Urinary bladder (tissue), 4 donors: ENCODE results near the gene TNRC18. TPM values are rescaled to one million over a fixed set of nuclear protein-coding genes. Genes with fewer than 3 reads are reported as not detected.
"Not testable (repeated sequence)": the region's sequence is repeated elsewhere in the genome, so short reads cannot be mapped to it uniquely, and the experiment has no call there.

Experiments used
- DNase-seq: peaks from one replicate; pipeline ENCODE4 v3.0.0-alpha.2; 2015; ENCODE audit errors: extremely low spot score
- H3K27ac ChIP-seq: one replicate; pipeline ENCODE4 v1.5.1; 2013; ENCODE audit warnings: low read depth, mild to moderate bottlenecking, moderate library complexity
- H3K36me3 ChIP-seq: one replicate; pipeline ENCODE4 v1.6.1; 2013; ENCODE audit warnings: mild to moderate bottlenecking, moderate library complexity; ENCODE audit not compliant: insufficient read depth
- H3K4me1 ChIP-seq: one replicate; pipeline ENCODE4 v1.6.1; 2013; ENCODE audit warnings: mild to moderate bottlenecking, moderate library complexity; ENCODE audit not compliant: insufficient read depth
- H3K4me3 ChIP-seq: one replicate; pipeline ENCODE4 v1.5.1; 2013; ENCODE audit warnings: low read depth, low read length
- WGBS: extraction: QIAGEN DNeasy Blood & Tissue Kit; methylation state at CpG from one replicate; pipeline ENCODE4 v1.1.7; 2013; 5-methylcytosine and 5-hydroxymethylcytosine counted together
- polyA plus RNA-seq: library from polyadenylated mRNA; stranded (reverse); fragments of 200-250 nt; gene quantifications from one replicate; pipeline ENCODE4 v1.2.3, GENCODE V29; 2013
- total RNA-seq: library from RNA; depleted of rRNA; stranded (reverse); fragments of >200 nt; gene quantifications from one replicate; pipeline ENCODE4 v1.2.3, GENCODE V29; 2014
- donor health status: healthy with polysubstance abuse.
- donor health status: healthy.

Gene TNRC18
- total and polyA plus RNA-seq, 2 donors = 63.0 to 76.8 TPM

DNA sequence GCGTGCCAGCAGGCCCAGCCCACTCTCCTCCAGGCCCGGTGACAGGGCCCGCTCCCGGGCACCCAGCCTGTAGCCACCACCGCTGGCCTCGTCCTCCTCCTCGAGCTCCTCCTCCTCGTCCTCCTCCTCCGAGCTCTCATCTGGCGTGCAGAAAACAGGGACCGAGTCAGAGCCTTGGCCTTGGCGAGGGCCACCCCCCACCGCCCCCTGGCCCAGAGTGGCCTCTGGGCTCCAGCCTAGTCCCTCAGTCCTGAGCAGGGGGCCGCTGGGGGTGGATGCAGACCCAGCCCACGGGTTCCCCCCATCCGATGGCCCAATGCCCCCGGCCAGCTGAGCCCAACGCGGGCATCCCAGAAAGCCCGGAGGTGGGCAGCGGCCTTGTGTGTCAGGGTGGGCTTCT lies 78.0 kb downstream of the TNRC18 start:
- no peak for DNase-seq
- no peak overlapping the region for H3K27ac ChIP-seq
- H3K36me3 ChIP-seq = peaks cover 3% of the 10 kb centered on the region
- no peaks in the 10 kb centered on the region for H3K4me1 ChIP-seq
- WGBS = 94% methylated on average over 21 of the region's 21 CpGs
- no peak overlapping the region for H3K4me3 ChIP-seq

DNA sequence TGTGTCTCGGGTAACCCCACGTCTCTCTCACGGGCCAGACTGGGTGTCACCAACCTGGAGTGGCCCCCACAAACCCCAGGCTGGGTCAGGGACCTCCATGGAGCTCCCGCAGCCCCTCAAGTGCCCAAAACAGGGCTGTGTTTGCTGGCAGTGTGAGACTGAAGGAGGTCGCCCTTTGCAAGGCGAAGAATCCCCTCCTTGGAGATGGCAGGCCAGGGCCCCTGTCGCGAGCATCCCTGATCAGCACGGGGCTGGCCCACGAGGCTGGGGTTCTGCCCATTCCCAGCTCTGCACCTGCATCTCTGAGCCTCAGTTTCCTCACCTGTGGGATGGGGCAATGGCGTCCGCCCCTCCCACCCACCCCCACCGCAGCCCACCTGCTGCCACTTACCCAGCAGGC lies 78.5 kb downstream of the TNRC18 start:
- peaks cover 3% of the 10 kb centered on the region for H3K36me3 ChIP-seq
- H3K27ac ChIP-seq = no peak overlapping the region
- no peak overlapping the region for H3K4me3 ChIP-seq
- DNase-seq = no peak
- 97% methylated on average over 13 of the region's 13 CpGs for WGBS
- H3K4me1 ChIP-seq = no peaks in the 10 kb centered on the region

- DNase-seq = no peak
- no peak overlapping the region for H3K27ac ChIP-seq
- 99% methylated on average over 4 of the region's 4 CpGs for WGBS
- H3K36me3 ChIP-seq = peaks cover 3% of the 10 kb centered on the region
- H3K4me3 ChIP-seq = no peak overlapping the region
- H3K4me1 ChIP-seq = no peaks in the 10 kb centered on the region
Measured at GRCh38 chr7:5344342-5344741, 79.3 kb downstream of the TNRC18 start.

DNA sequence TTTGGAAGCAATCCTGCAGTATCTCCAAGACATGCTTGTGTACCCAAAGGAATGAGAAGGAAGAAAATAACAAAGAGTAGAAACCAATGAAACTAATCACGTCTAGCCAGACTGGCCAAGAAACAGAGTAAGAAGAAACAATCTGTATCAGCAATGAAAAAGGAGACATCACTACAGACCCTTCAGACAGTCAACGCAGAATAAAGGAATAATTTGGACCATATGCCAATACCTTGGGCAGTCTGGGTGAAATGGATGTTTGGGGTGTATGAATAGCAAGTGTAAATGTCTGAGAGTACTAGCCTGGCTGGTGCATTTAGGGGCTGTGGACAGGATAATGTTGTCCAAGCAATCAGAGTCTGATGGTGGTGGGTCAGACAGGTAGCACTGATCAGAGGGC lies 79.8 kb downstream of the TNRC18 start:
- Histone ChIP-seq H3K36me3 (peaks cover 3% of the 10 kb centered on the region), H3K4me3 (no peak overlapping the region), H3K27ac (no peak overlapping the region), H3K4me1 (no peaks in the 10 kb centered on the region)
- WGBS = 91% methylated on average over 2 of the region's 2 CpGs
- no peak for DNase-seq

DNA sequence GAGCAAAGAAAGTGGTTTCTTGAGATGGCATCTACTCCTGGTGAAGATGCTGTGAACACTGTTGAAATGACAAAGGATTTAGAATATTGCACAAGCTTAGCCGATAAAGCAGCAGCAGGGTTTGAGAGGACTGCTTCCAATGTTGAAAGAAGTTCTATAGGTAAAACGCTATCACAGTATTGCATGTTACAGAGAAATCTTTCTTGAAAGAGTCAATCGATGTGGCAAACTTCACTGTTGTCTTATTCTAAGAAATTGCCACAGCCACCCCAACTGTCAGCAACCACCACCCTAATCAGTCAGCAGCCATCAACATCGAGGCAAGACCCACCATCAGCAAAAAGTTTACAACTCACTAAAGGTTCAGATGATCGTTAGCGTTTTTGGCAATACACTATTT lies 81.0 kb downstream of the TNRC18 start:
- H3K36me3 ChIP-seq = peaks cover 3% of the 10 kb centered on the region
- H3K4me1 ChIP-seq = no peaks in the 10 kb centered on the region
- DNase-seq = no peak
- 96% methylated on average over 6 of the region's 6 CpGs for WGBS
- H3K4me3 ChIP-seq = no peak overlapping the region
- no peak overlapping the region for H3K27ac ChIP-seq

DNA sequence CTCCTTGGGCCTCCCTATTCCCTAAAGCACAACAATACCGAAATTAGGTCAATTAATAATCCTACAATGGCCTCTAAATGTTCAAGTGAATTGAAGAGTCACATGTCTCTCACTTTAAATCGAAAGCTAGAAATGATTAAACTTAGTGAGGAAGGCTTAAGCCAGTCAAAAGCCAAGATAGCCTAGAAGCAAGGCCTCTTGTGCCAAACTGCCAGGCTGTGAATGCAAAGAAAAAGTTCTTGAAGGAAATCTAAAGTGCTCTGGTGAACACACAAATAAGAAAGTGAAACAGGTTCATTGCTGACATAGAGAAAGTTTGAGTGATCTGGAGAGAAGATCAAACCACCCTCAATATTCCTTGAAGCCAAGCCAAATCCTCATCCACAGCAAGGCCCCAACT lies 83.7 kb downstream of the TNRC18 start:
- no peak overlapping the region for H3K4me3 ChIP-seq
- no peaks in the 10 kb centered on the region for H3K4me1 ChIP-seq
- H3K36me3 ChIP-seq = peaks cover 6% of the 10 kb centered on the region
- DNase-seq = no peak
- WGBS = 90% methylated on average over 2 of the region's 2 CpGs
- H3K27ac ChIP-seq = no peak overlapping the region

GRCh38 chr7:5337047-5337446 lies 86.6 kb downstream of the TNRC18 start:
- H3K36me3 ChIP-seq = peaks cover 9% of the 10 kb centered on the region

DNA sequence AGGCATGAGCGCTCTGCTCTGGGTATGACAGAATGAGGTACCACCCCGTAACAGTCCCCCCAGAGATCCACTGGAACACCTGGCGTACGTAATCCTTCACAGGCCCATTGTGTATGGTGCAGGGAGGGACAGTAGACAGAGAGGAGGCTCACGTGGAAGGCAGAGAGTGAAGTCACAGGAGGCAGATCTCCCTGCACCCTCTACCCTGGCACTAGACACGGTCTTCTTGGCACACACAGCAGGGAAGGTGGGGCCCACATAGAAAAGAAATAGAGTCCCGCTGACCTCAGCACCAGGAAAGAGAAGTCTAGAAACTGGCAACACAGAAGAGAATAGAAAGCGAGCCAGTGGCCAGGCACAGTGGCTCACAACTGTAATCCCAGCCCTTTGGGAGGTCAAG lies 89.0 kb downstream of the TNRC18 start:
- H3K4me1 ChIP-seq = no peaks in the 10 kb centered on the region
- H3K4me3 ChIP-seq = no peak overlapping the region
- no peak for DNase-seq
- peaks cover 9% of the 10 kb centered on the region for H3K36me3 ChIP-seq
- H3K27ac ChIP-seq = no peak overlapping the region
- whole genome bisulfite sequencing = 80% methylated on average over 8 of the region's 8 CpGs

More at GRCh38 chr7:5337047-5337446, 86.6 kb downstream of the TNRC18 start:
- Histone ChIP-seq H3K4me1 (no peaks in the 10 kb centered on the region), H3K27ac (no peak overlapping the region), H3K4me3 (no peak overlapping the region)
- 91% methylated on average over 11 of the region's 11 CpGs for WGBS
- DNase-seq = no peak

GRCh38 chr7:5333121-5334045 lies 90.3 kb downstream of the TNRC18 start:
- no peak overlapping the region for H3K27ac ChIP-seq
- no peaks in the 10 kb centered on the region for H3K4me1 ChIP-seq
- 85% methylated on average over 32 of the region's 32 CpGs for WGBS
- DNase-seq = no peak
- H3K36me3 ChIP-seq = peaks cover 9% of the 10 kb centered on the region
- no peak overlapping the region for H3K4me3 ChIP-seq

- Histone ChIP-seq H3K36me3 (peaks cover 11% of the 10 kb centered on the region), H3K4me1 (no peaks in the 10 kb centered on the region), H3K4me3 (no peak overlapping the region), H3K27ac (no peak overlapping the region)
- 84% methylated on average over 43 of the region's 43 CpGs for WGBS
- no peak for DNase-seq
Measured at GRCh38 chr7:5332579-5332978, 91.1 kb downstream of the TNRC18 start.

DNA sequence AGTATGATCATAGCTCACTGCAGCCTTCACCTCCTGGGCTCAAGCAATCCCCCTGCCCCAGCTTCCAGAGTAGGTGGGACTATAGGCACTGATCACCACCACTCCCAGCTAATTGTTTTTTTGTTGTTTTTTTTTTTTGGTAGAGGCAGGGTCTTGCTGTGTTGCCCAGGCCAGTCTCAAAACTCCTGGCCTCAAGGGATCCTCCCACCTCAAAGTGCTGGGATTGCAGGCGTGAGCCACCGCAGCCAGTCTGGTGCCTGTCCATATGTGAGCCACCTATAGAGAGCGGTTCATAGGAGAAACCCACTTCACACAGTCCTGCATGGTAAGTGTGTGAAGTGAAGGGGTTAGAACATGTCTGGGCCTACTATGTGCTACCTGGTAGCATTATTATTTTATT lies 93.3 kb downstream of the TNRC18 start:
- peaks cover 8% of the 10 kb centered on the region for H3K36me3 ChIP-seq
- H3K4me1 ChIP-seq = no peaks in the 10 kb centered on the region
- 100% methylated on average over 3 of the region's 3 CpGs for WGBS
- DNase-seq = no peak
- H3K27ac ChIP-seq = no peak overlapping the region
- H3K4me3 ChIP-seq = no peak overlapping the region

GRCh38 chr7:5324961-5325360 lies 98.7 kb downstream of the TNRC18 start:
- DNase-seq = no peak
- Histone ChIP-seq H3K27ac (no peak overlapping the region), H3K4me1 (no peaks in the 10 kb centered on the region), H3K4me3 (no peak overlapping the region), H3K36me3 (peaks cover 4% of the 10 kb centered on the region)
- WGBS = 93% methylated on average over 10 of the region's 10 CpGs

DNA sequence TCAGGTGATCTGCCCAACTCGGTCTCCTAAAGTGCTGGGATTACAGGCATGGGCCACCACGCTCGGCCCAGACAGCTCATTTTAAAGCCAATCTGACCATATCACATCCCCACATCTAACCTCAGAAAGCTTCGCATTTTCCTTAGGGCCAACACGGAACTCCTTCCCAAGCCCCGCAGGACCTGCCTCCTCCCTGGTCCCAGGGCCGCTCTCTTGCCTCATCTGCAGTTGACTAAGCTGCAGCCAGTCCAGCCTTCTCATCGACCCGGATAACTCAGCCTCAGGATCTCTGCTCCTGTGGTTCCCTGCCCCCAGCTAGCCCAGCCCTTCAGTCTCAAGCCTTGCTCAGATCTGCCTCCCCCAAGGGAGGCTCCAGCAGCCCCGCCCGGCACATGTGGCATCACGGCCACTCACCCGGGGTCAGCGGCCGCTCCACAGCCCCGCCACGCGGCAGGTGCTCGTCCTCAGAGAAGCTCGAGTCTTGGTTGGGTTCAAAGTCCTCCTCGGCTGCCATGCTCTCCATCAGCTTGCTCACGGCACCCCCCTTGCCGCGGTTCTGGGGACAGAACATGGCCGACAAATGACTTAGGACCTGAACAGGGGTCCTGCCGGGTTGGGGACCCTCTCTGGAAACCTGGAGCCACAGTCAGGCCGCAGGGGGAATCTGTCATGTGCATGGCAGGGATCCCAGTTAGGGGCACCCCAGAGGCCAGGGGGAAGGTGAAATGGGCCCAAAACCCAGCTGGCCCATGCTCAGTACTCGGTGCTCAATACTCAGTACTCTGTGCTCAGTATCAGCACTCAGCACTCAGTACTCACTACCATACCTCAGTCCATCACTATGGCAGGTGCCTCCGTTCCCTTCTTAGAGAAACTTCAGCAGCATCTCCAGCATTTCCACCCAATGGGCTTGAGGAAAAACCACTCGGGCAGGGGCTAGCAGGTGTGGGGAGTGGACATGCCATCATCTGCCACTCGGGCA lies 99.5 kb downstream of the TNRC18 start:
- H3K4me3 ChIP-seq, DNase-seq, H3K27ac ChIP-seq, H3K36me3 ChIP-seq, H3K4me1 ChIP-seq: not testable (repeated sequence)
- 94% methylated on average over 31 of the region's 31 CpGs for WGBS
